Stimulated activated CD4-positive, alpha-beta T cell treated with anti-CD3 and anti-CD28 coated beads, Interleukin-4, amount 100 ng/mL, for 4 hours (primary cell): ENCODE data around the gene ELOVL5.

ENCODE experiments used
- DNase-seq, 2 experiments: peaks; one replicate each; pipeline ENCODE4 v3.0.0-alpha.2; 2020

ELOVL5 gene

GRCh38 chr6:53302678-53303360 is 45.9 kb downstream of the ELOVL5 start:
- DNase-seq: no peak

GRCh38 chr6:53301801-53302537 is 46.8 kb downstream of the ELOVL5 start:
- no peak for DNase-seq

GRCh38 chr6:53300656-53301551 is 47.8 kb downstream of the ELOVL5 start:
- no peak for DNase-seq

- no peak for DNase-seq
Observed at GRCh38 chr6:53299331-53300005, 49.3 kb downstream of the ELOVL5 start.

- DNase-seq: no peak
Observed at GRCh38 chr6:53297004-53297403, 51.7 kb downstream of the ELOVL5 start.

- DNase-seq: no peak
Observed at GRCh38 chr6:53295176-53295575, 53.6 kb downstream of the ELOVL5 start.

GRCh38 chr6:53294611-53295010 is 54.1 kb downstream of the ELOVL5 start:
- no peak for DNase-seq

GRCh38 chr6:53294095-53294494 is 54.7 kb downstream of the ELOVL5 start:
- no peak for DNase-seq

- no peak for DNase-seq
Observed at GRCh38 chr6:53293691-53294090, 55.1 kb downstream of the ELOVL5 start.

- DNase-seq: no peak
Observed at GRCh38 chr6:53290537-53291510, 57.9 kb downstream of the ELOVL5 start.

GRCh38 chr6:53287336-53288225 is 61.2 kb downstream of the ELOVL5 start:
- no peak for DNase-seq

- DNase-seq: no peak
Observed at GRCh38 chr6:53284901-53285300, 63.8 kb downstream of the ELOVL5 start.

GRCh38 chr6:53282741-53283140 is 66.0 kb downstream of the ELOVL5 start:
- DNase-seq: no peak

- no peak for DNase-seq
Observed at GRCh38 chr6:53282234-53282633, 66.5 kb downstream of the ELOVL5 start.

GRCh38 chr6:53281518-53282215 is 67.1 kb downstream of the ELOVL5 start:
- DNase-seq: no peak

GRCh38 chr6:53280207-53280606 is 68.5 kb downstream of the ELOVL5 start:
- no peak for DNase-seq

- no peak for DNase-seq
Observed at GRCh38 chr6:53279293-53279692, 69.5 kb downstream of the ELOVL5 start.

GRCh38 chr6:53273370-53273769 is 75.4 kb downstream of the ELOVL5 start:
- no peak for DNase-seq

- no peak for DNase-seq
Observed at GRCh38 chr6:53269827-53270226, 78.9 kb downstream of the ELOVL5 start.
